ENCODE results near the gene CORO1C. TPM values are rescaled to one million over a fixed set of nuclear protein-coding genes. Genes with fewer than 3 reads are reported as not detected.

The CORO1C gene
- total RNA-seq, 1 donor: 261 TPM

- TF ChIP-seq CTCF (IDR thresholded peaks at IDR 0.05; ENCODE audit: extremely low read depth, low read depth, low read length): no peak
- Histone ChIP-seq H2AFZ (ENCODE audit: low read length) (no peak overlapping the region), H3K4me3 (ENCODE audit: insufficient read depth, low read length) (no peak overlapping the region), H3K4me2 (ENCODE audit: insufficient read depth, low read length) (no peak overlapping the region), H3K36me3 (ENCODE audit: insufficient read depth, low read length) (no peaks in the 10 kb centered on the region), H3K9me3 (ENCODE audit: low read depth, low read length) (no peaks in the 10 kb centered on the region), H3K27ac (ENCODE audit: low read depth, low read length) (no peak overlapping the region), H3K4me1 (ENCODE audit: insufficient read depth, low read length) (peaks cover 4% of the 10 kb centered on the region), H4K20me1 (ENCODE audit: insufficient read depth, low read length) (no peaks in the 10 kb centered on the region), H3K79me2 (ENCODE audit: insufficient read depth, low read length) (no peaks in the 10 kb centered on the region), H3K27me3 (ENCODE audit: insufficient read depth, low read length) (peaks cover 3% of the 10 kb centered on the region)
- DNase-seq (ENCODE audit: insufficient read length, low spot score, missing footprints): no peak
Measured at GRCh38 chr12:108765289-108765764, 34.0 kb upstream of the CORO1C start.

- Histone ChIP-seq H3K36me3 (ENCODE audit: insufficient read depth, low read length) (no peaks in the 10 kb centered on the region), H3K27me3 (ENCODE audit: insufficient read depth, low read length) (no peaks in the 10 kb centered on the region), H3K4me3 (ENCODE audit: insufficient read depth, low read length) (no peak overlapping the region), H3K4me2 (ENCODE audit: insufficient read depth, low read length) (no peak overlapping the region), H3K27ac (ENCODE audit: low read depth, low read length) (no peak overlapping the region), H2AFZ (ENCODE audit: low read length) (no peak overlapping the region), H3K79me2 (ENCODE audit: insufficient read depth, low read length) (no peaks in the 10 kb centered on the region), H3K4me1 (ENCODE audit: insufficient read depth, low read length) (peaks cover 4% of the 10 kb centered on the region), H4K20me1 (ENCODE audit: insufficient read depth, low read length) (no peaks in the 10 kb centered on the region), H3K9me3 (ENCODE audit: low read depth, low read length) (no peaks in the 10 kb centered on the region)
- DNase-seq (ENCODE audit: insufficient read length, low spot score, missing footprints): no peak
- no peak for TF ChIP-seq CTCF (IDR thresholded peaks at IDR 0.05; ENCODE audit: extremely low read depth, low read depth, low read length)
Measured at GRCh38 chr12:108764540-108765288, 33.4 kb upstream of the CORO1C start.

- no peak for TF ChIP-seq CTCF (IDR thresholded peaks at IDR 0.05; ENCODE audit: extremely low read depth, low read depth, low read length)
- Histone ChIP-seq H3K27ac (ENCODE audit: low read depth, low read length) (no peak overlapping the region), H4K20me1 (ENCODE audit: insufficient read depth, low read length) (no peaks in the 10 kb centered on the region), H3K9me3 (ENCODE audit: low read depth, low read length) (no peaks in the 10 kb centered on the region), H3K79me2 (ENCODE audit: insufficient read depth, low read length) (no peaks in the 10 kb centered on the region), H3K4me2 (ENCODE audit: insufficient read depth, low read length) (no peak overlapping the region), H3K36me3 (ENCODE audit: insufficient read depth, low read length) (no peaks in the 10 kb centered on the region), H3K4me1 (ENCODE audit: insufficient read depth, low read length) (no peaks in the 10 kb centered on the region), H3K27me3 (ENCODE audit: insufficient read depth, low read length) (no peaks in the 10 kb centered on the region), H3K4me3 (ENCODE audit: insufficient read depth, low read length) (no peak overlapping the region), H2AFZ (ENCODE audit: low read length) (no peak overlapping the region)
- no peak for DNase-seq (ENCODE audit: insufficient read length, low spot score, missing footprints)
Measured at GRCh38 chr12:108761226-108761625, 29.9 kb upstream of the CORO1C start.

- H3K4me3 ChIP-seq (ENCODE audit: insufficient read depth, low read length): no peak overlapping the region
- DNase-seq (ENCODE audit: insufficient read length, low spot score, missing footprints): no peak
- no peak for TF ChIP-seq CTCF (IDR thresholded peaks at IDR 0.05; ENCODE audit: extremely low read depth, low read depth, low read length)
- no peaks in the 10 kb centered on the region for H3K9me3 ChIP-seq (ENCODE audit: low read depth, low read length)
- H2AFZ ChIP-seq (ENCODE audit: low read length): no peak overlapping the region
- H3K27me3 ChIP-seq (ENCODE audit: insufficient read depth, low read length): no peaks in the 10 kb centered on the region
- no peak overlapping the region for H3K4me2 ChIP-seq (ENCODE audit: insufficient read depth, low read length)
- no peak overlapping the region for H3K27ac ChIP-seq (ENCODE audit: low read depth, low read length)
- H3K79me2 ChIP-seq (ENCODE audit: insufficient read depth, low read length): no peaks in the 10 kb centered on the region
- H3K36me3 ChIP-seq (ENCODE audit: insufficient read depth, low read length): no peaks in the 10 kb centered on the region
- no peaks in the 10 kb centered on the region for H4K20me1 ChIP-seq (ENCODE audit: insufficient read depth, low read length)
- no peaks in the 10 kb centered on the region for H3K4me1 ChIP-seq (ENCODE audit: insufficient read depth, low read length)
Measured at GRCh38 chr12:108759924-108760323, 28.6 kb upstream of the CORO1C start.

Measured in osteoblast (primary cell).